HEK293 (cell line): Measurements from ENCODE around the gene GRB10.

ENCODE experiments used
- CTCF ChIA-PET: fragments of 350-600 bp; formaldehyde crosslinking; extraction: SDS; loops from one replicate; lab custom pipeline; 2021; ENCODE audit warnings: antibody characterized with exemption; lab: Yijun Ruan, JAX
- POLR2A ChIA-PET: fragments of 300-600 bp; formaldehyde crosslinking; extraction: SDS; loops from one replicate; lab custom pipeline; 2020; ENCODE audit warnings: antibody characterized with exemption, inconsistent platforms; lab: Yijun Ruan, JAX
- H3K27ac ChIP-seq: fragments of 200-500 bp; sonication (Bioruptor generic); 2 replicates; pipeline ENCODE4 v1.5.1; 2014; ENCODE audit warnings: low read depth, low read length, control low read depth, inconsistent platforms; ENCODE audit errors: extremely low read depth
- H3K36me3 ChIP-seq, 2 experiments: fragments of 200-500 bp in 1 of 2; sonication (Bioruptor generic) in 1 of 2; 1 replicate in 1 of 2; 2 replicates in 1 of 2; pipeline ENCODE4 v1.5.1; 2014 to 2017; ENCODE audit warnings: inconsistent platforms in 2 of 2, low read length in 2 of 2; ENCODE audit not compliant: control insufficient read depth in 2 of 2, insufficient read depth in 1 of 2
- H3K4me1 ChIP-seq: fragments of 200-500 bp; sonication (Bioruptor generic); 2 replicates; pipeline ENCODE4 v1.5.1; 2014; ENCODE audit warnings: mild to moderate bottlenecking, low read length, inconsistent platforms; ENCODE audit not compliant: control insufficient read depth, insufficient read depth
- H3K4me3 ChIP-seq: 2 replicates; pipeline ENCODE4 v1.5.1; 2011; ENCODE audit warnings: low read depth, mild to moderate bottlenecking, control low read depth, low read length, moderate library complexity
- H3K9me3 ChIP-seq: fragments of 200-500 bp; sonication (Bioruptor generic); 2 replicates; pipeline ENCODE4 v1.5.1; 2014; ENCODE audit warnings: low read depth, low read length, inconsistent platforms; ENCODE audit not compliant: control insufficient read depth, insufficient read depth
- INSM2 ChIP-seq: fragments of 450-650 bp; formaldehyde crosslinking; IDR thresholded peaks from 2 replicates; pipeline ENCODE4 v1.5.1; 2016; ENCODE audit warnings: missing biosample characterization, missing genetic modification characterization
- KLF7 ChIP-seq: fragments of 450-650 bp; formaldehyde crosslinking; IDR thresholded peaks from 2 replicates; pipeline ENCODE4 v1.5.1; 2016; ENCODE audit warnings: missing biosample characterization, missing genetic modification characterization, borderline replicate concordance
- SCRT1 ChIP-seq: fragments of 450-650 bp; formaldehyde crosslinking; IDR thresholded peaks from 2 replicates; pipeline ENCODE4 v1.5.1; 2016; ENCODE audit warnings: missing biosample characterization, missing genetic modification characterization, borderline replicate concordance
- SETDB1 ChIP-seq: IDR thresholded peaks from one replicate; pipeline ENCODE4 v1.6.1; 2017; ENCODE audit warnings: mild to moderate bottlenecking, low read length, moderate library complexity, mixed read lengths; ENCODE audit not compliant: insufficient read length
- ZBTB8A ChIP-seq: fragments of 450-650 bp; formaldehyde crosslinking; IDR thresholded peaks from 2 replicates; pipeline ENCODE4 v1.5.1; 2016; ENCODE audit warnings: missing biosample characterization, missing genetic modification characterization
- ZNF146 ChIP-seq: fragments of 450-650 bp; formaldehyde crosslinking; IDR thresholded peaks from 2 replicates; pipeline ENCODE4 v1.5.1; 2016; ENCODE audit warnings: missing biosample characterization, missing genetic modification characterization
- ZNF16 ChIP-seq: fragments of 450-650 bp; formaldehyde crosslinking; IDR thresholded peaks from 2 replicates; pipeline ENCODE4 v1.5.1; 2016; ENCODE audit warnings: low read depth, missing biosample characterization, missing genetic modification characterization
- ZNF223 ChIP-seq: fragments of 450-650 bp; formaldehyde crosslinking; IDR thresholded peaks from 2 replicates; pipeline ENCODE4 v1.5.1; 2016; ENCODE audit warnings: missing biosample characterization, missing genetic modification characterization
- ZNF266 ChIP-seq: fragments of 450-650 bp; formaldehyde crosslinking; IDR thresholded peaks from 2 replicates; pipeline ENCODE4 v1.5.1; 2016; ENCODE audit warnings: missing biosample characterization, missing genetic modification characterization, low read depth
- ZNF292 ChIP-seq: fragments of 450-650 bp; formaldehyde crosslinking; IDR thresholded peaks from 2 replicates; pipeline ENCODE4 v1.5.1; 2016; ENCODE audit warnings: low read depth, missing biosample characterization, missing genetic modification characterization, borderline replicate concordance
- ZNF354C ChIP-seq: fragments of 450-650 bp; formaldehyde crosslinking; IDR thresholded peaks from 2 replicates; pipeline ENCODE4 v1.5.1; 2016; ENCODE audit warnings: missing biosample characterization, missing genetic modification characterization, low read depth, borderline replicate concordance
- ZNF366 ChIP-seq: fragments of 450-650 bp; formaldehyde crosslinking; conservative IDR thresholded peaks from 2 replicates; pipeline ENCODE4 v1.5.1; 2016; ENCODE audit warnings: missing biosample characterization, missing genetic modification characterization
- ZNF391 ChIP-seq: fragments of 450-650 bp; formaldehyde crosslinking; IDR thresholded peaks from 2 replicates; pipeline ENCODE4 v1.5.1; 2016; ENCODE audit warnings: low read depth, missing biosample characterization, missing genetic modification characterization, borderline replicate concordance
- ZNF571 ChIP-seq: fragments of 450-650 bp; formaldehyde crosslinking; IDR thresholded peaks from 2 replicates; pipeline ENCODE4 v1.5.0; 2017; ENCODE audit warnings: missing biosample characterization, missing genetic modification characterization
- ZNF621 ChIP-seq: fragments of 450-650 bp; formaldehyde crosslinking; IDR thresholded peaks from 2 replicates; pipeline ENCODE4 v1.5.1; 2017; ENCODE audit warnings: missing biosample characterization, missing genetic modification characterization
- TF ChIP-seq, protein P1 (sequence below): fragments of 450-650 bp; formaldehyde crosslinking; IDR thresholded peaks from 2 replicates; pipeline ENCODE4 v1.5.1; 2016; ENCODE audit warnings: missing biosample characterization, missing genetic modification characterization
- TF ChIP-seq, protein P2 (sequence below): fragments of 450-650 bp; formaldehyde crosslinking; IDR thresholded peaks from 2 replicates; pipeline ENCODE4 v1.5.1; 2016; ENCODE audit warnings: missing biosample characterization, missing genetic modification characterization
- TF ChIP-seq, protein P3 (sequence below): fragments of 450-650 bp; formaldehyde crosslinking; IDR thresholded peaks from 2 replicates; pipeline ENCODE4 v1.5.1; 2017; ENCODE audit warnings: missing biosample characterization, missing genetic modification characterization

Gene GRB10

GRCh38 chr7:50806143-50806542 is 23.4 kb upstream of the GRB10 start:
- CTCF ChIA-PET = no interaction called here
- POLR2A ChIA-PET = no interaction called here
- TF ChIP-seq SETDB1 (no peak), ZNF146 (tag by site-specific recombination) (no peak), ZNF621 (tag by site-specific recombination) (no peak), ZNF266 (tag by site-specific recombination) (no peak), ZNF366 (tag by site-specific recombination) (no peak), ZNF16 (tag by site-specific recombination) (no peak), INSM2 (tag by site-specific recombination) (no peak), ZNF223 (tag by site-specific recombination) (no peak), ZNF391 (no peak), ZNF292 (tag by site-specific recombination) (no peak), ZNF571 (tag by site-specific recombination) (no peak), KLF7 (tag by site-specific recombination) (no peak), ZNF354C (tag by site-specific recombination) (no peak)
- TF ChIP-seq, protein P1, sequence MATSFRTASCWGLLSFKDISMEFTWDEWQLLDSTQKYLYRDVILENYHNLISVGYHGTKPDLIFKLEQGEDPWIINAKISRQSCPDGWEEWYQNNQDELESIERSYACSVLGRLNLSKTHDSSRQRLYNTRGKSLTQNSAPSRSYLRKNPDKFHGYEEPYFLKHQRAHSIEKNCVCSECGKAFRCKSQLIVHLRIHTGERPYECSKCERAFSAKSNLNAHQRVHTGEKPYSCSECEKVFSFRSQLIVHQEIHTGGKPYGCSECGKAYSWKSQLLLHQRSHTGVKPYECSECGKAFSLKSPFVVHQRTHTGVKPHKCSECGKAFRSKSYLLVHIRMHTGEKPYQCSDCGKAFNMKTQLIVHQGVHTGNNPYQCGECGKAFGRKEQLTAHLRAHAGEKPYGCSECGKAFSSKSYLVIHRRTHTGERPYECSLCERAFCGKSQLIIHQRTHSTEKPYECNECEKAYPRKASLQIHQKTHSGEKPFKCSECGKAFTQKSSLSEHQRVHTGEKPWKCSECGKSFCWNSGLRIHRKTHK (tag by site-specific recombination) = no peak
- TF ChIP-seq, protein P2, sequence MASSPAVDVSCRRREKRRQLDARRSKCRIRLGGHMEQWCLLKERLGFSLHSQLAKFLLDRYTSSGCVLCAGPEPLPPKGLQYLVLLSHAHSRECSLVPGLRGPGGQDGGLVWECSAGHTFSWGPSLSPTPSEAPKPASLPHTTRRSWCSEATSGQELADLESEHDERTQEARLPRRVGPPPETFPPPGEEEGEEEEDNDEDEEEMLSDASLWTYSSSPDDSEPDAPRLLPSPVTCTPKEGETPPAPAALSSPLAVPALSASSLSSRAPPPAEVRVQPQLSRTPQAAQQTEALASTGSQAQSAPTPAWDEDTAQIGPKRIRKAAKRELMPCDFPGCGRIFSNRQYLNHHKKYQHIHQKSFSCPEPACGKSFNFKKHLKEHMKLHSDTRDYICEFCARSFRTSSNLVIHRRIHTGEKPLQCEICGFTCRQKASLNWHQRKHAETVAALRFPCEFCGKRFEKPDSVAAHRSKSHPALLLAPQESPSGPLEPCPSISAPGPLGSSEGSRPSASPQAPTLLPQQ = no peak
- TF ChIP-seq, protein P3, sequence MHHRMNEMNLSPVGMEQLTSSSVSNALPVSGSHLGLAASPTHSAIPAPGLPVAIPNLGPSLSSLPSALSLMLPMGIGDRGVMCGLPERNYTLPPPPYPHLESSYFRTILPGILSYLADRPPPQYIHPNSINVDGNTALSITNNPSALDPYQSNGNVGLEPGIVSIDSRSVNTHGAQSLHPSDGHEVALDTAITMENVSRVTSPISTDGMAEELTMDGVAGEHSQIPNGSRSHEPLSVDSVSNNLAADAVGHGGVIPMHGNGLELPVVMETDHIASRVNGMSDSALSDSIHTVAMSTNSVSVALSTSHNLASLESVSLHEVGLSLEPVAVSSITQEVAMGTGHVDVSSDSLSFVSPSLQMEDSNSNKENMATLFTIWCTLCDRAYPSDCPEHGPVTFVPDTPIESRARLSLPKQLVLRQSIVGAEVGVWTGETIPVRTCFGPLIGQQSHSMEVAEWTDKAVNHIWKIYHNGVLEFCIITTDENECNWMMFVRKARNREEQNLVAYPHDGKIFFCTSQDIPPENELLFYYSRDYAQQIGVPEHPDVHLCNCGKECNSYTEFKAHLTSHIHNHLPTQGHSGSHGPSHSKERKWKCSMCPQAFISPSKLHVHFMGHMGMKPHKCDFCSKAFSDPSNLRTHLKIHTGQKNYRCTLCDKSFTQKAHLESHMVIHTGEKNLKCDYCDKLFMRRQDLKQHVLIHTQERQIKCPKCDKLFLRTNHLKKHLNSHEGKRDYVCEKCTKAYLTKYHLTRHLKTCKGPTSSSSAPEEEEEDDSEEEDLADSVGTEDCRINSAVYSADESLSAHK (tag by site-specific recombination) = no peak
- Histone ChIP-seq H3K4me3 (no peak overlapping the region), H3K4me1 (peaks cover 7% of the 10 kb centered on the region), H3K27ac (no peak overlapping the region), H3K36me3 (no peaks in the 10 kb centered on the region), H3K9me3 (no peaks in the 10 kb centered on the region)

DNA sequence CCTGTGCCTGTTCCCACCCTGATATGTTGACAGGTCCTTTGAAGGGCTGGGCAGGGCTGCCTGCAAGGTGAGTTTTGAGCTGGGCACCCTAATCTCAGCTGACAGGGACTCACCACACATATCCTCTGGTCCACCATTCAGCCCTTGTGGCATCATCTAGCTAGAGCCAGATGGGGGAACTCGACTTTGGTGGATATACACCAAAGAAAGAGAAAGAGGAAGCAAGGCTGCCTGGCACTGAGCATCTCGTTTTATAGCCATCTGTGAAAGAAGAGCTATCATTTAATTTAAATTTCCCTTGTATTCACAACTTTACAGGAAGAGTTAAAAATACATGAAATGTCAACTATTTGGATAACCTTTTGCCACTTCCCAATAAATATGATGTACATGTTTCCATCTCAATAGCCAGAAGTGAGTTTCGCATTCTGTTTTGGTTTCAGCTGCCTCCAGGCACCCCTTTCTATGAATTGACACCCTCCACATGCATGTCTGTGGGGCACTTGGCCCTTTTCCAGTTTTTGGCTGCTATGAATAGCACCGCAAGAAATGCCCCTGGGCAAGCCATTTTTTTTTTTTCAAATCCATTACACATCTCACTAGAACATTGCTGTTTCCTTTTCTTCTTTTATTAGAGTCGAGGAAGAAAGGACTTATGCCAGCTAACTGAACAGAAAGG is 22.9 kb upstream of the GRB10 start:
- Histone ChIP-seq H3K4me1 (peaks cover 7% of the 10 kb centered on the region), H3K36me3 (no peaks in the 10 kb centered on the region), H3K9me3 (no peaks in the 10 kb centered on the region), H3K4me3 (no peak overlapping the region), H3K27ac (no peak overlapping the region)
- TF ChIP-seq SCRT1 (tag by site-specific recombination) (no peak), ZBTB8A (tag by site-specific recombination) (0 out of 2 replicates have a peak, but pooled peaks have one; percentile 26)
- CTCF ChIA-PET = no interaction called here
- POLR2A ChIA-PET = no interaction called here
